Measurements from ENCODE around the gene PYGO2.

PYGO2 gene

DNA sequence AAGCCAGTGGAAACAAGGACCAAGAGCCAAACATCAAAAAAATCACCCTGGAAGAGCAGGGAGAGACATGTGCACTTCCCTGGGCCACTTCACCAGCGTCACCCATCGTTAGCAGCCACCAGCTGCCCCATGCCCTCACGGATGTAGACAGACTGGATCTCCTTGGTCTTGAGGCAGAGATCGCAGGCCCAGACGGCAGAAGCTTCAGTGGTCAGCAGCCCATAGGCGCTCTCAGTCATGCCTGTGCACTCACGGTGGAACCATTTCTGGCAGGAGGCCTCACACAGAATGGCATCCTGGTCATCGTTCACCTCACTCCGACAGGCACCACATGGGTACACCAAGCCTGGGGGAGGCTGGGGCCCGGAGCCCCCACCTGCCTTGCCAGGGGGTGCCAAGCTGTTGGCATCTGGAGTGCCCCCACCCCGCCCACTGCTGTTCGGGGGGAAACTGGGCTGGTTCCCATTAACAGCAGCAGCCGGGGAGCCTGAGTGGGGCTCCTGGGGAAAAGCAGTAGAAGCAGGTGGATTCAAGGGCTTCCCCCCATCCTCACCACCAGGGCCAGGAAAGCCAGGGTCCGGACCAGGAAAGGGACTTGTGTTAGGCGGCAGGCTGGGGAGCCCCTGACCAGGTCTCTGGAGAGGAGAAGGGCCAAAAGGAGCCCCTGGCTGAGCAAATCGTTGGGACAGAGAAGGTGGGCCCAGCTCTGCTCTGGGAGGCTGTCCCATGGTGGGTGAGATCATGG lies 2.7 kb downstream of the PYGO2 start:
- FAIRE-seq (no peak), DNase-seq (ENCODE audit: insufficient read length, low spot score) (no peak)
- TF ChIP-seq, protein P1, sequence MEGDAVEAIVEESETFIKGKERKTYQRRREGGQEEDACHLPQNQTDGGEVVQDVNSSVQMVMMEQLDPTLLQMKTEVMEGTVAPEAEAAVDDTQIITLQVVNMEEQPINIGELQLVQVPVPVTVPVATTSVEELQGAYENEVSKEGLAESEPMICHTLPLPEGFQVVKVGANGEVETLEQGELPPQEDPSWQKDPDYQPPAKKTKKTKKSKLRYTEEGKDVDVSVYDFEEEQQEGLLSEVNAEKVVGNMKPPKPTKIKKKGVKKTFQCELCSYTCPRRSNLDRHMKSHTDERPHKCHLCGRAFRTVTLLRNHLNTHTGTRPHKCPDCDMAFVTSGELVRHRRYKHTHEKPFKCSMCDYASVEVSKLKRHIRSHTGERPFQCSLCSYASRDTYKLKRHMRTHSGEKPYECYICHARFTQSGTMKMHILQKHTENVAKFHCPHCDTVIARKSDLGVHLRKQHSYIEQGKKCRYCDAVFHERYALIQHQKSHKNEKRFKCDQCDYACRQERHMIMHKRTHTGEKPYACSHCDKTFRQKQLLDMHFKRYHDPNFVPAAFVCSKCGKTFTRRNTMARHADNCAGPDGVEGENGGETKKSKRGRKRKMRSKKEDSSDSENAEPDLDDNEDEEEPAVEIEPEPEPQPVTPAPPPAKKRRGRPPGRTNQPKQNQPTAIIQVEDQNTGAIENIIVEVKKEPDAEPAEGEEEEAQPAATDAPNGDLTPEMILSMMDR (IDR thresholded peaks at IDR 0.05; ENCODE audit: insufficient read depth, missing control alignments) = no peak

DNA sequence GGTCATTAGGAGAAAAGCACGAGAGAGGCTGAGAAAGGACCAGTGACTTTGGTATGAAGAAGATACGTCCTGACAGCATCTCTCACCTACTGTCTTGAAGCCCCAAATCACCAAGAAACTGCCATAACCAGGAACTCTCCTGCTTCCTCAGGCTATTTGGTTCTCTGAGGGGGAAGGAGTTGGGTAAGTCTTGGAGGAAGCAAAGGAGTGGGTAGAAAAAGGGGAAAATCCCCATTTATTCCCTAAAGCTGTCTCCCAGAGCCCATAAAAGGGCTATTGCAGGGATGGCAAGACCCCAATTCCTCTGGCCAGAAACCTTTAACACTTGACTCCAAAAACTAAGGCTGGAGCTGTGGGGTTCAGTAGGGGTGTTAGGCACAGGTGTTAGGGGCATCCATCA lies 3.5 kb downstream of the PYGO2 start:
- TF ChIP-seq, protein P1 (IDR thresholded peaks at IDR 0.05; ENCODE audit: insufficient read depth, missing control alignments) = no peak
- DNase-seq (ENCODE audit: insufficient read length, low spot score) = no peak
- no peak for FAIRE-seq

DNA sequence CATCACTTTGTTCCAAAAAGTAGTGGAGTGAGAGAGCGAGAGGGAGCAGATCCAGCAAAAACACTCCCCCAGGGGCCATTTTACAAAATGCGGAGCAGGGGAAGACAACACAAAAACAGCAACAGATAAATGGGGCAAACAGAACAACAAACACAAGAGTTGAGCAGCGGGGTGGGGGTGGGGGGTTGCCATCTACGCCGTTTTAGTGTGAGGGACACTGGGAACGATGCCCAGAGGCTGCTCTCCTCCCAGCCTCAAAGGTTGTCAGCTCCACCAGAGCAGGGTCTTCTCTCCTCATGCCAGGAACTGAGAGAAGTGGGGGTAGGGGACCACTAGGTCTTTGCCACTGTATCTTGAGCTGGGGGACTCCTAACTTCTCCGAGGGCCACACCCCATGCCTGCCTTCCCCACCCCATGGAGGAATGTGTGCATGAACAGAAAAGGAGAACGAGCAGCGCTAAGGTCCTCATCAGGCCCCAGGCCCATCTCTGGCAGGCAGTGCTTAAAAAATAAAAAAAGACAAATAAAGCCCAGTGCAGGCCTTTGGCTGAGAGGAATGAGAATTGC lies 4.4 kb downstream of the PYGO2 start:
- TF ChIP-seq, protein P1 (IDR thresholded peaks at IDR 0.05; ENCODE audit: insufficient read depth, missing control alignments) = no peak
- no peak for FAIRE-seq
- no peak for DNase-seq (ENCODE audit: insufficient read length, low spot score)

DNA sequence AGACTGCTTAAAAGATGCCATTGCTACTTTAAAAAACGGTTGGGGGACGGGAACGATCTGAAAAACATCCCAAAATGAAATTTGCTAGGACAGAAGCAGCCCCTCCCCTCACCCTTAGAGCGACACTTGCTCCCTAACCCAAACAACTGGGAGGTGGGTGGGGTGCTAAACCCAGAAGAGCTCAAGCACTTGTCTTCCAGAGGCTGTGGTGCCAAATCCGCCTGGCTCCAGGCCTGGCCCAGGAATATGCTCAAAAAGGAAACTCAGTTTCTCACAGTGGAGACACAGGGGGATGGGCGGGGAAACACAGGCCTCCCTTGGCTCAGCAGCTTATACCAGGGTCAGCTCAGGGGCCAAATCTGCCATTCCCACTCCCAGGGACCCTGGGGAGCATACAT lies 5.0 kb downstream of the PYGO2 start:
- no peak for FAIRE-seq
- TF ChIP-seq, protein P1 (IDR thresholded peaks at IDR 0.05; ENCODE audit: insufficient read depth, missing control alignments) = no peak

DNA sequence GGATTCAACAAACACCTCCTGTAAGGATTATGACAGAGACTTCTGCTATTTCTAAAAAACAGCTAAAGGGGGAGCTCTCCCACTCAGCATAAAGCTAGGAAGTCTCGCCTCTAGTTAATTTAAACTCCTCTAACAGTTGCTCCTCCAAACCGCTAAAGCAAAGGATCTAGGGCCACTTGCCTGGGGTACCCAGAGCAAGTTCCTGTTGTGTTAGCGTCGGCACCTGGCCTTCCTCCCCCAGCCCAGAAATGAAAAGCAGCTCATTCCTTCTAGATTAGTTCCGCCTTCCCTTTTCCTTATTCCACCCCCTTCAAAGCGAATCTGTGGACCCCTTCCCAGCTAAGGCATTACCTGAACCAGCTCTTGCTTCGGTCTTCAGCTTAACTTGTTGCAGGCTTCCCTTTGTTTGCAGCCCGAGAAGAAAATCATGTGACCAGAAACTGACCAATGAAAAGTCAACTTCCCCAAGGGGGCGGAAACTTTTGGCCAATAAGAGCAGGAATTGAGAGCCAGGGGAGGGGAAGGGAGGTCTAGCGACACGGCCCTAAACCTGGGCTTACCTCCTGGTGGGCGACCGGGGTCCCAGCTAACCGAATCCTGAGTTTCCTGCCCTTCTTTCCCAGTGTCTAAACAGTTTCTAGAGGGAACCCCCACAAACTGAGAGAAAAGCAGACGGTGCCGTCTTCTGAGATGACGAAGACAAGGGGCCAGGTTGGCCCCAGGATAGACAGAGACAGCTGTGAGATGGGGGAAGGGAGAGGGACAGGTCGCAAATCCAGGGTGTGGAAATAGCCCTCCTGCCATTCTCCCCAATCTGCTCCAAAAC lies 5.7 kb downstream of the PYGO2 start, which contains the start of gene PBXIP1:
PBXIP1 (minus strand) TSS at position 382 of the 826 bp plus-strand sequence. CDS start 2,378 bp downstream, outside the sequence.
- DNase-seq (ENCODE audit: insufficient read length, low spot score) (peak; percentile 99), FAIRE-seq (peak; percentile 89)
- TF ChIP-seq, protein P1 (IDR thresholded peaks at IDR 0.05; ENCODE audit: insufficient read depth, missing control alignments) = peak; percentile 25

More for the DNA sequence above, 5.0 kb downstream of the PYGO2 start:
- no peak for DNase-seq (ENCODE audit: insufficient read length, low spot score)

DNA sequence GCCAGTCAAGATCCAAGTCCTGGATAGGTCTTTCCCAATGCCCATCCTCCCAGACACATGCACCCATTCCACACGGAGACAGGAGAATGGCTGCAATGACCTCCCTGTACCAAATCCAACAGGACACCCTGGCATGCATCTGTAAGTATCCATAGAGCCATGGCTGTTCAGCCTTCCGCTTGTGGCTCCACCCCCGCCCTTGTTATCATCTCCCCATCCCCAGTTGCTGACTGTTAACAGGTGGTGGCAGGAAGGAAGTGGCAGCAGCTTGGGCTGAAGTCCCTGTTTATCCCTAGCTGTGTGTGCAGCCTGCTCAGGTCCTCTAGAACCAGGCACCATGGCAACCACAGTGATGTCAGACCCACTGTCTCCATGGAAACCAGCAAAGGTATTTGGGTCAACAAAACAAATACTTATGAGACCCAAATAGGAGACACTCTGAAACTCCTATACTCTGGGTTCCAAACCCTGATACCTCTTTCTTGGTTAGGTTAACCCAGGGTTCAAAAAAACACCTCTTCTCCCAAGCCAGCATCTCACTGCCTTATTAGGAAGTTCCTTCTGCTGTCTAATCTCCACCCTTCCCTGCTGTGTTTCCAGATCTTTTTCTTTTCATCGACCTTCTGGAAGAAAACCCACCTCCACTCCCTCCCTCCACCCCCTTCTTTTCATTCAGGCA lies 6.4 kb downstream of the PYGO2 start:
- DNase-seq (ENCODE audit: insufficient read length, low spot score) (no peak), FAIRE-seq (no peak)
- TF ChIP-seq, protein P1 (IDR thresholded peaks at IDR 0.05; ENCODE audit: insufficient read depth, missing control alignments) = no peak
